ENCODE data around the gene BUB1B. TPM values are rescaled to one million over a fixed set of nuclear protein-coding genes. Genes with fewer than 3 reads are reported as not detected.

The BUB1B gene
- total and polyA plus RNA-seq, 9 of the 15 experiments (the other 6 are each of a cell fraction or from before 2014, with no cell fraction given): 28.7 to 113 (median 82.2) TPM

DNA sequence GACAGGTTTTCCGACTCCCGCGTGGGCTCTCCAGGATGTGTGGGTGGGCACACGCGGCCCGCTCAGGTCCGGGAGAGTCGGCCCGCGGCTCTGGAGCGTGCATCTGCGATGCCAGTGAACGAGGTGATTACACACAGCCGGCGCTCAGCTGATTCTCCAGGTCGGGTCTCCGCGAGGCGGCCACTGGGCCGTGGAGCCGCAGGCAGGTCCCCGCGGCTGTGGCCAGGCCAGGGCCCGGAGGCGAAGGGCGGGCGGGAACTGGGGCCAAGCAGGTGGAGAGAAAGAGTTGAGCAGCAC lies 91.2 kb downstream of the BUB1B start:
- no peak overlapping the region for H3K9ac ChIP-seq (ENCODE audit: insufficient read depth in 1 of 2, low read depth in 2 of 2, low read length in 2 of 2)
- peaks cover 2 to 32% of the 10 kb centered on the region in 2 experiments; a peak in 3 of 5 replicates for H3K27me3 ChIP-seq (ENCODE audit: control insufficient read depth in 2 of 2, insufficient read depth in 2 of 2, low read length in 2 of 2)
- no peak overlapping the region for H3K4me3 ChIP-seq
- DNase-seq (ENCODE audit: extremely low read depth in 1 of 4, low spot score in 3 of 4) (no peak), FAIRE-seq (no peak), ATAC-seq (no peak)
- H3K9me3 ChIP-seq (replicated peaks; ENCODE audit: control insufficient read depth, insufficient read depth, low read depth, low read length): no peaks in the 10 kb centered on the region
- peak; percentile 42; the same call in 1 of the 2 replicates for TF ChIP-seq ZBTB33 (CRISPR knock-in tag; IDR thresholded peaks at IDR 0.05)
- no peak for TF ChIP-seq DDX20 (tag; IDR thresholded peaks at IDR 0.05; ENCODE audit: low read depth)
- H4K20me1 ChIP-seq (replicated peaks; ENCODE audit: control insufficient read depth, insufficient read depth, low read length): no peaks in the 10 kb centered on the region
- ChIA-PET CTCF (ENCODE audit: low intra/inter-chr PET ratio) (no interaction called here), POLR2A (no interaction called here)
- no peak overlapping the region for H2AFZ ChIP-seq (ENCODE audit: low read depth, low read length)
- no peak overlapping the region for H3K4me2 ChIP-seq (ENCODE audit: insufficient read depth, low read length)
- no TSS peak for BruUV-seq (replicated peaks)
- no peaks in the 10 kb centered on the region for H3K36me3 ChIP-seq (ENCODE audit: control insufficient read depth, insufficient read depth, low read length)
- in situ Hi-C loops (cut with MboI) (no loop called here), intact Hi-C loops (cut with micrococcal nuclease) (no loop called here)
- H3K27ac ChIP-seq (ENCODE audit: extremely low read depth, low read depth, low read length): no peak overlapping the region
- no peaks in the 10 kb centered on the region for H3K9me1 ChIP-seq (ENCODE audit: control insufficient read depth, insufficient read depth, low read length)
- H3K4me1 ChIP-seq (replicated peaks in 1 of 2; ENCODE audit: control insufficient read depth in 2 of 2, insufficient read depth in 2 of 2, low read length in 2 of 2): peaks cover 4 to 24% of the 10 kb centered on the region in 2 experiments; a peak in 3 of 5 replicates
- WGBS (ENCODE audit: insufficient coverage, low coverage, missing lambda C conversion rate): 52% methylated on average over 22 of the region's 27 CpGs
- H3K79me2 ChIP-seq (ENCODE audit: control insufficient read depth, insufficient read depth, low read length): no peaks in the 10 kb centered on the region

- intact Hi-C loops (cut with micrococcal nuclease): no loop called here
- no TSS peak for BruUV-seq (replicated peaks)
- ChIA-PET POLR2A (no interaction called here), CTCF (ENCODE audit: low intra/inter-chr PET ratio) (interaction anchor here (0.6 kb wide), 1 partner anchor 641 kb away, joined by 4 read pairs; no protein-coding TSS in a partner anchor)
- DNase-seq (ENCODE audit: extremely low read depth in 1 of 4, low spot score in 3 of 4): no peak
- no peak for ATAC-seq
- Histone ChIP-seq H3K27ac (ENCODE audit: extremely low read depth, low read depth, low read length) (no peak overlapping the region), H3K4me2 (ENCODE audit: insufficient read depth, low read length) (no peak overlapping the region), H3K4me1 (replicated peaks in 1 of 2; ENCODE audit: control insufficient read depth in 2 of 2, insufficient read depth in 2 of 2, low read length in 2 of 2) (peaks cover 4 to 26% of the 10 kb centered on the region in 2 experiments; a peak in 3 of 5 replicates), H3K27me3 (ENCODE audit: control insufficient read depth in 2 of 2, insufficient read depth in 2 of 2, low read length in 2 of 2) (peaks cover 2 to 28% of the 10 kb centered on the region in 2 experiments; a peak in 3 of 5 replicates), H3K4me3 (no peak overlapping the region), H3K79me2 (ENCODE audit: control insufficient read depth, insufficient read depth, low read length) (no peaks in the 10 kb centered on the region), H4K20me1 (replicated peaks; ENCODE audit: control insufficient read depth, insufficient read depth, low read length) (no peaks in the 10 kb centered on the region), H3K36me3 (ENCODE audit: control insufficient read depth, insufficient read depth, low read length) (no peaks in the 10 kb centered on the region), H3K9ac (ENCODE audit: insufficient read depth in 1 of 2, low read depth in 2 of 2, low read length in 2 of 2) (no peak overlapping the region), H2AFZ (ENCODE audit: low read depth, low read length) (no peak overlapping the region), H3K9me1 (ENCODE audit: control insufficient read depth, insufficient read depth, low read length) (no peaks in the 10 kb centered on the region), H3K9me3 (replicated peaks; ENCODE audit: control insufficient read depth, insufficient read depth, low read depth, low read length) (no peaks in the 10 kb centered on the region)
- 79% methylated on average over 36 of the region's 82 CpGs for WGBS (ENCODE audit: insufficient coverage, low coverage, missing lambda C conversion rate)
- in situ Hi-C loops (cut with MboI): no loop called here
- FAIRE-seq: no peak
- TF ChIP-seq THRAP3 (IDR thresholded peaks at IDR 0.05; ENCODE audit: borderline replicate concordance): no peak
- TF ChIP-seq, protein P1, sequence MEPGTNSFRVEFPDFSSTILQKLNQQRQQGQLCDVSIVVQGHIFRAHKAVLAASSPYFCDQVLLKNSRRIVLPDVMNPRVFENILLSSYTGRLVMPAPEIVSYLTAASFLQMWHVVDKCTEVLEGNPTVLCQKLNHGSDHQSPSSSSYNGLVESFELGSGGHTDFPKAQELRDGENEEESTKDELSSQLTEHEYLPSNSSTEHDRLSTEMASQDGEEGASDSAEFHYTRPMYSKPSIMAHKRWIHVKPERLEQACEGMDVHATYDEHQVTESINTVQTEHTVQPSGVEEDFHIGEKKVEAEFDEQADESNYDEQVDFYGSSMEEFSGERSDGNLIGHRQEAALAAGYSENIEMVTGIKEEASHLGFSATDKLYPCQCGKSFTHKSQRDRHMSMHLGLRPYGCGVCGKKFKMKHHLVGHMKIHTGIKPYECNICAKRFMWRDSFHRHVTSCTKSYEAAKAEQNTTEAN (CRISPR knock-in tag; IDR thresholded peaks at IDR 0.05): no peak
- no peak for TF ChIP-seq CBX2 (IDR thresholded peaks at IDR 0.05; ENCODE audit: insufficient read depth, low read length, poor library complexity, severe bottlenecking)
- TF ChIP-seq ZKSCAN1 (IDR thresholded peaks at IDR 0.05; ENCODE audit: low read depth, low read length): no peak
- no peak for TF ChIP-seq TAL1 (IDR thresholded peaks at IDR 0.05)
- TF ChIP-seq ARHGAP35 (IDR thresholded peaks at IDR 0.05; ENCODE audit: partially characterized antibody): no peak
- TF ChIP-seq TGIF2 (CRISPR knock-in tag; IDR thresholded peaks at IDR 0.05): no peak
Measured at GRCh38 chr15:40252438-40253166, 91.7 kb downstream of the BUB1B start.

Data from K562 (cell line).